GM12864 (cell line): ENCODE measurements around the gene PCBP1.
A peak's percentile ranks its signal among the peaks of the same experiment; 100 is the strongest.
"Not testable (repeated sequence)": the region's sequence is repeated elsewhere in the genome, so short reads cannot be mapped to it uniquely, and the experiment has no call there.

ENCODE experiments used
- DNase-seq: peaks from one replicate; pipeline ENCODE4 v3.0.0-alpha.2; 2011; ENCODE audit warnings: low read depth
- H3K4me3 ChIP-seq: 2 replicates; pipeline ENCODE4 v1.5.1; 2011; ENCODE audit warnings: mild to moderate bottlenecking, low read depth, low read length, control low read depth
- CTCF ChIP-seq: IDR thresholded peaks from 2 replicates; pipeline ENCODE4 v1.5.1; 2011; ENCODE audit warnings: low read depth, mild to moderate bottlenecking, moderate library complexity, low read length, control low read depth, inconsistent platforms; ENCODE audit errors: missing control alignments

The PCBP1 gene

GRCh38 chr2:70099270-70099669 lies 12.0 kb downstream of the PCBP1 start:
- DNase-seq: no peak
- H3K4me3 ChIP-seq: no peak overlapping the region
- TF ChIP-seq CTCF: no peak

DNA sequence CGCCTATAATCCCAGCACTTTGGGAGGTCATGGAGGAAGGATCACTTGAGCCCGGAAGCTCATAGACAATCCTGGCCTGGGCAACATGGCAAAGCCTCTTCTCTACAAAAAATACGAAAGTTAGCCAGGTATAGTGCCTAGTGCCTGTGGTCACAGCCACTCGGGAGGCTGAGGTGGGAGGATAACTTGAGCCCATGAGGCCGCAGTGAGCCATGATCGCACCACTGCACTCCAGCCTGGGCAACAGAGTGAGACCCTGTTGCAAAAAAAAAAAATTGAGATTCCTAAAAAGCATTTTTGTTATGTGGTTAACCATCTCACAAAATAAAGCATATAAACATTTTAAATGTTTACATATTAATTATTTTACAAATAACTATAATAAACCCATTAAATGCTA lies 13.9 kb downstream of the PCBP1 start:
- DNase-seq: no peak
- TF ChIP-seq CTCF: no peak
- no peak overlapping the region for H3K4me3 ChIP-seq

DNA sequence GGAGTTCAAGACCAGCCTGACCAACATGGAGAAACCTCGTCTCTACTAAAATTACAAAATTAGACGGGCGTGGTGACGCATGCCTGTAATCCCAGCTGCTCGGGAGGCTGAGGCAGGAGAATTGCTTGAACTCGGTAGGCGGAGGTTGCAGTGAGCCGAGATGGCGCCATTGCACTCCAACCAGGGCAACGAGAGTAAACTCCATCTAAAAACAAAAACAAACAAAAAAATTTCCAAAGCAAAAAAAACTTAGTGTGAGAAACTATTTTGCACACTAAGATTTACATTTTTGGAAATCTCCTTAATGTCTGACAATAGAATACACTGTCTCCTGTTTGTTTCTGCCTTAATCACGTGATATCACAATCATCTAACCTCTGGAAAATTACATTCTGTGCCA lies 14.4 kb downstream of the PCBP1 start:
- not testable (repeated sequence) for DNase-seq, H3K4me3 ChIP-seq

DNA sequence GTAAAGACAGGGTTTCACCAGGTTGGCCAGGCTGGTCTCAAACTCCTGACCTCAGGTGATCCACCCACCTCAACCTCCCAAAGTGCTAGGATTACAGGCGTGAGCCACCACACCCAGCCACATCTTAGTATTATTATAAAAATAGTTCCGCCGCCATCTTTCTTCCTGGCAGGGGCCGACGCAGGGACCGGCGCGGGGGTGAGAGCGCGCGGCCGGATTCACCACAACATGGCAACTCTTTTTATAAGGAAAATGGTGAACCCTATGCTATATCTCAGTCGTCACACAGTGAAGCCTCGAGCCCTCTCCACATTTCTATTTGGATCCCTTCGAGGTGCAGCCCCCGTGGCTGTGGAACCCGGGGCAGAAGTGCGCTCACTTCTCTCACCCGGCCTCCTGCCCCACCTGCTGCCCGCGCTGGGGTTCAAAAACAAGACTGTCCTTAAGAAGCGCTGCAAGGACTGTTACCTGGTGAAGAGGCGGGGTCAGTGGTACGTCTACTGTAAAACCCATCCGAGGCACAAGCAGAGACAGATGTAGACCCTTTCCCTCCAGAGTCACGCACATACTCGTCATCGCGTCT lies 15.1 kb downstream of the PCBP1 start:
- not testable (repeated sequence) for H3K4me3 ChIP-seq, DNase-seq

- peak overlapping the region; percentile 39 for H3K4me3 ChIP-seq
- no peak for DNase-seq
- TF ChIP-seq CTCF: no peak
Measured at GRCh38 chr2:70103531-70104061, 16.3 kb downstream of the PCBP1 start.

- TF ChIP-seq CTCF: no peak
- DNase-seq: no peak
- H3K4me3 ChIP-seq: peak overlapping the region; percentile 39; the same call in 1 of the 2 replicates
Measured at GRCh38 chr2:70104231-70105111, 17.2 kb downstream of the PCBP1 start.

DNA sequence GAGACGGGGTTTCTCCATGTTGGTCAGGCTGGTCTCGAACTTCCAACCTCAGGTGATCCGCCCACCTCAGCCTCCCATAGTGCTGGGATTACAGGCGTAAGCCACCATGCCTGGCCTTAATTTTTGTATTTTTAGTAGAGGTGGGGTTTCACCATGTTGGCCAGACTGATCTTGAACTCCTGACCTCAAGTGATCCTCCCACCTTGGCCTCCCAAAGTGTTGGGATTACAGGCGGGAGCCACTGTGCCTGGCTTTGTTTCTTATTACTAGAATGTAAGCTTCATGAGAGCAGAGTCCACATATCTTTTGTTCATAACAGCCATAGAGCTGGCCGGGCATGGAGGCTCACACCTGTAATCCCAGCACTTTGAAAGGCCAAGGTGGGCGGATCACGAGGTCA lies 18.9 kb downstream of the PCBP1 start:
- not testable (repeated sequence) for DNase-seq

DNA sequence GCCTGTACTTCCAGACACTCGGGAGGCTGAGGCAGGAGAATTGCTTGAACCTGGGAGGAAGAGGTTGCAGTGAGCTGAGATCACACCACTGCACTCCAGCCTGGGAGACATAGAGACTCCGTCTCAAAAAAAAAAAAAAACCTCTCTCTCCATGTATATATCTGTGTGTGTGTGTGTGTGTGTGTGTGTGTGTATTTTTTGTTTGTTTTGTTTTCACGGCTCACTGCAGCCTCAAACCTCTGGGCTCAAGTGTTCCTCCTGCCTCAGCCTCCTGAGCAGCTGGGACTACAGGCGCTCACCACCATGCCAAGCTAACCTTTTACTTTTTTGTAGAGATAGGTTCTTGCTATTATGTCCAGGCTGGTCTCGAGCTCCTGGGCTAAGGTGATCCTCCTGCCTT lies 23.1 kb downstream of the PCBP1 start:
- not testable (repeated sequence) for DNase-seq, H3K4me3 ChIP-seq

More for the DNA sequence above, 18.9 kb downstream of the PCBP1 start:
- H3K4me3 ChIP-seq: not testable (repeated sequence)

DNA sequence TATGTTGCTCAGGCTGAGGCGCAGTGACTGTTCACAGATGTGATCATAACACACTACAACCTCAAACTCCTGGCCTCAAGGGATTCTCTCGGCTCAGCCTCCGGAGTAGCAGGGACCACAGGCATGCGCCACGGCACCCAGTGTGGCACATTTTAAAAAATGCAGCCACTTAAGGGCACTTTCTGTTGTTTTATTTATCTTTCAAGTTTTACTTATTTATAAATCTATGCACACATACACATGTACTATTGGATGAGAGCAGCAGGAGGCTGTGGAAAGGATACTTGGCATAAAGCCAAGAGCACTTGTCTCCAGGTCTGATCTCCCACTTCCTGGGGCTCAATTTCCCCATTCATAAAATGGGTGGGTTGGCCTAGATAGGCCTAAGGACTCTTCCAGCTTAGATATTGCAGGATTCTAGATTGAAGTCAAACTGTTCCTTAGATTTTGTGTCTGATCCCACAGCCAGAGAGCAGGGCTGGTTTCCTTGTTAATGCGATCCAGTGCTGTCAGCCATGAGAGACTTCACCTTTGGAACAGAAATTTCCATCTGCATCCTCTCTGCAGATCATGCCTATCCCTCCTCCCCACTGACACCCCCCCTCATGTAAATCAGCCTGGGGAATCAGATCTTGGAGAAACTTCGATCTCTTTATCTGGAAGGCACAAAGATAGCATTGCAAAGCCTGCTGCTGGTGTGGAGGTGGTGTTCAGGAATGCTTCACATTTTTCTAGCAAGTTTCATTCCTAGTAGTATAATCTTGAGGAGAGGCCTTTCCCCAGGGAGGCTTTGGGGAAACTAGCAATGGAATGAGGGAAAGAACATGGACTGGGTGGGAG lies 24.7 kb downstream of the PCBP1 start:
- no peak for DNase-seq
- no peak overlapping the region for H3K4me3 ChIP-seq
- no peak for TF ChIP-seq CTCF
